Esophagus muscularis mucosa (tissue), 3 donors: ENCODE results near the gene PLIN5.

Source experiments
- CTCF ChIP-seq, 3 experiments: fragments of 200-600 bp in 2 of 3; fragments of 450-650 bp in 1 of 3; sonication (generic) in 2 of 3; IDR thresholded peaks; one replicate each; pipeline ENCODE4 v1.5.1; 2017 to 2019; ENCODE audit warnings: antibody characterized with exemption in 3 of 3, mild to moderate bottlenecking in 2 of 3, moderate library complexity in 1 of 3
- POLR2A ChIP-seq: fragments of 450-650 bp; IDR thresholded peaks from one replicate; pipeline ENCODE4 v1.6.1; 2017; ENCODE audit warnings: antibody characterized with exemption, moderate library complexity, mild to moderate bottlenecking, low read depth

DNA sequence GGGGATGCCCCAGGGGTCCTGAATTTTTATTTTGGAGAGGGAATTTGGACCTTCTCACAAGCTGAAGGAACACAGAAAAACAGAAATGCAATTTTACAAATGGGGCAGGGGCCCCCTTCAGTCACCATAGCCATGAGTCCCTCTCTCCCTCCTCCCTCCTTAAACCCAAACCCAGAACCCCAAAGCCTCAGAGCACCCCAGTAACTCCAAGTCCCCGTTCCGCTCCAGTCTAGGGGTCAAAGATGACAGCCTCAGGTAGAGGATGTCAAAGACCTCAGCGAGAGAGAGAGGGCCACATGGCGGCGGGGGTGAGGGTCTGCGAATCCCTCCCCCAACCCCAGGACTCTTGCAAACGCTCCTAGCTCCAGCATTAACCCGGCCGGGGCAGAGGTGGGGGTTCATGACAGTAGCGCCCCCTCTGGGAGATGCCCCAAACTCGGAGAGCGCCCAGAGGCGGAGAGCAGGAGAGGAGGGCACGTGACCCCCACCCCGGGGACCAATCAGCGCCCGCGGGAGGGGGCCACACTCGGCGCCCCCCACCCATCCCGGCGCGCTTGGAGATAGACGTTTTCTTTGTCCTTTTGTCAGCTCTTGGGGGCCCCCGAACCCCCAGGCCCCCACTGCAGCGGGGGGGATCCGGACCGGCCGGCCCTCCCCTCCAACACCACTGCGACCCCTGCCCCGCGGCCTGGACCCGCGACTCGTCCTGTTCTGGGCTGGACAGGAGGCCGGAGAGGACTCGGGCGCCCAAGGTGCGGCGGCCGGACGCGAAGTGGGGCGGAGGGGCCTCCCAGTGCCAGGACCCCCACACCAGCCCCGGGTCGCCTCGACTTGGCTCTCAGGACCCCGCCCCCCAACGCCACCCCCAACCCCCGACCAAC, 45.2 kb upstream of the PLIN5 start:
- no peak for TF ChIP-seq CTCF (IDR thresholded peaks at IDR 0.05)
- TF ChIP-seq POLR2A: no peak
